ENCODE data around the gene CTXND1.

CTXND1 gene

DNA sequence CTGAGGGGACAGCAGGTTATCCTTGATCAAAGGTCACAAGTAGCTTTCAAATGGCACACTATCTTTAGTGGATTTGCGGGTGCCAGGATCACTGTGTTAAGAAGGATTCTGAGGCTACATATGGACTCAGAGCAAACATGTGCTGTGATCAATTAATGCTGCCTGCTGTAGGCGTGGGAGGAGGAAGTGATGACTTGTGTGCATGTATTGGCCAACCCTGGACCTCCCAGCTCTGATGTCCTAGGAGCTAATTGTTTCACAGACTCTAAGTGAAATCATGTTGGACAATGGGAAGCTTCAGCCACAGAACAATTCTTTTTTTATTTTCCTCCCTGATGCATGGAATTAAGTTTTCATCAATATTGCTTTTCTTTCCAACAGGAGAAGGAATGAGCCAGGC is 74.9 kb downstream of the CTXND1 start:
- Histone ChIP-seq H3K4me1 (ENCODE audit: control insufficient read depth, low read depth, low read length) (no peaks in the 10 kb centered on the region), H3K4me3 (ENCODE audit: low read length) (no peak overlapping the region), H3K27ac (ENCODE audit: low read length) (no peak overlapping the region), H3K9me3 (ENCODE audit: control insufficient read depth, low read depth, low read length) (no peaks in the 10 kb centered on the region), H3K27me3 (ENCODE audit: control insufficient read depth, insufficient read depth, low read length) (no peaks in the 10 kb centered on the region), H3K9ac (ENCODE audit: low read length) (no peak overlapping the region), H3K36me3 (ENCODE audit: control insufficient read depth, low read depth, low read length) (no peaks in the 10 kb centered on the region)

DNA sequence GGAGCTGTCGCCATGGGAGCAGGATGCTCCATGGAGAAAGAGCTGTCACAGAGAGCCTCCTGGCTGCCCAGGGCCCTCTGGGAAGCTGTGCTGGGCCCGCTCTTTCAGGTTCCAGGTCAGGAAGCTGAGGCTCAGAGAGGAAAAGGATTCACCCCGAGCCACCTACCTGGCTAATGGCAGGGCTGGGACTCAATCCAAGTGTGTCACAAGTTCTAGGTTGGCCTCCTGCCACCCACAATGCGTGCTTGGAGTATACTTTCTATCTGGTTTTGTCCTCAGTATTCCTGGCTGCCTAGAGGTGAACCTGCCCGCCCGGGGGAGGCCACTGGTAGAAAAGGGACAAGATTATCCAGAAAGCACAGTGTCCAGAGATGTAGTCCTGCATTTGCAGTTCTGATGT is 75.6 kb downstream of the CTXND1 start:
- Histone ChIP-seq H3K27me3 (ENCODE audit: control insufficient read depth, insufficient read depth, low read length) (no peaks in the 10 kb centered on the region), H3K4me3 (ENCODE audit: low read length) (no peak overlapping the region), H3K4me1 (ENCODE audit: control insufficient read depth, low read depth, low read length) (no peaks in the 10 kb centered on the region), H3K9ac (ENCODE audit: low read length) (no peak overlapping the region), H3K27ac (ENCODE audit: low read length) (no peak overlapping the region), H3K36me3 (ENCODE audit: control insufficient read depth, low read depth, low read length) (no peaks in the 10 kb centered on the region), H3K9me3 (ENCODE audit: control insufficient read depth, low read depth, low read length) (no peaks in the 10 kb centered on the region)

DNA sequence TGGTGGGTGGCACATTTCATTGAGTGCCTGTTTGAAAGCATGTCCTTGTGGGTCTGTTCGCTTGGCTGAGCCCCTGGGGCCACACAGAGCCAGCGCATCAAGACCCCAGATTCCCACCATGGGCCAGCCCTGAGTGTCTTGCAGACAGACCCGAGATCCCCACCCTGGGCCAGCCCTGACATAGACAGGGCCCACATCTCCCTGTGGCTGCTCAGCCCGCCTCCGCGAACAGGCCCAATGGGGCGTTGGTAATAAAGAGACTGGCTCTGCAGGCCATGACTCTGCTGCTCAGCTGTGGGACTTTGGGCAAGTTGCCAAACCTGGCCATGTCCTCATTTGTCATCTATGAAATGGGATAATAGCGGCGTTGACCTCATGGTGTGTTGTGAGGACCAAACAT is 76.6 kb downstream of the CTXND1 start:
- no peak overlapping the region for H3K27ac ChIP-seq (ENCODE audit: low read length)
- no peaks in the 10 kb centered on the region for H3K36me3 ChIP-seq (ENCODE audit: control insufficient read depth, low read depth, low read length)
- H3K4me1 ChIP-seq (ENCODE audit: control insufficient read depth, low read depth, low read length), result no peaks in the 10 kb centered on the region
- H3K4me3 ChIP-seq (ENCODE audit: low read length), result no peak overlapping the region
- H3K9me3 ChIP-seq (ENCODE audit: control insufficient read depth, low read depth, low read length), result no peaks in the 10 kb centered on the region
- no peak overlapping the region for H3K9ac ChIP-seq (ENCODE audit: low read length)
- no peaks in the 10 kb centered on the region for H3K27me3 ChIP-seq (ENCODE audit: control insufficient read depth, insufficient read depth, low read length)

DNA sequence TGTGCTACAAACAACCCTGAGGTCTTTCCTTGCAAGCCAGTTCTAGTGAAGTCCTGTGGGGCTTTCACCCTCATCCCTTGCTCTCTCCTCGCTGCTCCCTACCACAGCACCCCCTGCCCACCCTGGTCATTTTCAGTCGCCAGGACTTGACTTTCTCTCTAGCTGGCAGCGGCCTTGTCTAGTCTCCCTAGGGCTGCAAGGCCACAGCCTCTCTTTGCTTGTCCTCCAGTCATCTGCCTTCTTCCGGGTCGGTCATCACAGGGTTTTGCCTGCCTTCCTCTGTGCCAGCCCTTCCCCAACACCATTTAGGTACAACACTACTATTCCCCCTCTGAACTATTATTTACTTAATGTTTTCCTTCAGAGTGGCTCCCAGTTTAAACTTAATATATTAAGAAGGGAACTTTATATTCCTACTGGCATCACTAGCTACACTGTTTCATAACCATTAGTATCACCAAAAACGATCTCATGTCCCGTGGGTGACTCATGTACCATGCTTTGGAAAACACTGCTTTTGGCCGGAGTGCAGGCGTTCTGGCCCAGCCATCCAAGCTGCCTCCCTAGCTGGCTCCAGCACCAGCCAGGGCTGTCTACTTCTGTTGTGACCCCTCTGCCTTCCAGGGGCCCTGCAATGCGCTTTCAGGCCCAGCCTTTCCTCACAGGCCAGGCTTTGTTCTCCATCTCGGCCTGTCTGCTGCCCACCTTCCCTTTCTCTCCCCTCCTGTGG is 77.8 kb downstream of the CTXND1 start:
- no peaks in the 10 kb centered on the region for H3K27me3 ChIP-seq (ENCODE audit: control insufficient read depth, insufficient read depth, low read length)
- no peaks in the 10 kb centered on the region for H3K4me1 ChIP-seq (ENCODE audit: control insufficient read depth, low read depth, low read length)
- H3K36me3 ChIP-seq (ENCODE audit: control insufficient read depth, low read depth, low read length), result no peaks in the 10 kb centered on the region
- no peak overlapping the region for H3K9ac ChIP-seq (ENCODE audit: low read length)
- H3K4me3 ChIP-seq (ENCODE audit: low read length), result no peak overlapping the region
- no peak overlapping the region for H3K27ac ChIP-seq (ENCODE audit: low read length)
- no peaks in the 10 kb centered on the region for H3K9me3 ChIP-seq (ENCODE audit: control insufficient read depth, low read depth, low read length)

DNA sequence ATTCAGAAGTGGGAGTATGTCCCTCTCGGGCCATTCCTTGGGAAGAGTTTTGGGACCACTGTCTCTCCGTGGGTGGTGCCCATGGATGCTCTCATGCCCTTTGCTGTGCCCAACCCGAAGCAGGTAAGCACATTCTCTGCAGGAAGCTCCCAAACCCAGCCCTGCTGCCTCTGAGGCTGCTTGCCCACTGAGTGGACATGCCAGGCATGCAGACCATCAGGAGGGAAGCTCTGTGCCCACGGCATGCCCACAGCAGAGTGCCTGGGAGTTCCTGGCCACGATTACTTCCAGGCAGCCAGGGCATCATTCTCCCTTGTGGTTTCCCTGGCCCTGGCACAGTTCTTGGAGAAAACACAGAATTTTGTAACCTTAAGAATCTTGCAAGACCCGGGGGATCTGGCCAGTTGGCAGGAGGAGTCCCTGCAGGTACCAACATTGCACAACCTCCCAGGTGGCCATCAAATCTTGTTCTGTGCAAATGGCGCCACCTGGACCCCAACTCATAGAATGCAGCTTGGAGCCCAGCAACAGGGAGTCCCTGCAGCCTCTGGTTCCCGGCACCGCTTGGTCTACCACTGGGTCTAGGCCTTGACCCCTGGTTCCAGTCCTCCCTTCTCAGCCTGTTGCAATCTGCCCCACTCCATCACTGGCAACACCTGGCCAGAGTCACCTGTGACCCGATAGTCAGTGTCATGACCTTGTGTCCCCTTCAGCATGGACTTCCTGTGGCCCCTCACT is 78.8 kb downstream of the CTXND1 start:
- no peaks in the 10 kb centered on the region for H3K36me3 ChIP-seq (ENCODE audit: control insufficient read depth, low read depth, low read length)
- no peaks in the 10 kb centered on the region for H3K9me3 ChIP-seq (ENCODE audit: control insufficient read depth, low read depth, low read length)

DNA sequence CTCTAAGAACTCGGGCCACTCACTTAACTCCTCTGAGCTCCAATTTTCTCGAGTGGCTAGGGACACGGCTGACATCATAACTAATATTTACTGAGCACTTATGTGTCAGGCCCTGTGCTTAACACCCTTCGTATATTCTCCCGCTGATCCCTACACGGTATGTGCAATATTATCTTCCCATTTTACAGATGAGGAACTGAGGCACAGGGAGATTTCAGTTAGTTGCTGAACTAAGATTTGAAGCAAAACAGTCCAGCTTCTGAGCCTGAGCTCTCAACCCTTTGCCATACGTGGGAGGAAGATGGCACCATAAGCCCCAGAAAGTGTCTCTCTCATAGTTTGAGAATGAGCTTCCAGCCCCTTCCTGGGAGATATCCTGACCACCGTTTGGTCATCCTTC is 79.6 kb downstream of the CTXND1 start:
- no peaks in the 10 kb centered on the region for H3K27me3 ChIP-seq (ENCODE audit: control insufficient read depth, insufficient read depth, low read length)
- no peak overlapping the region for H3K9ac ChIP-seq (ENCODE audit: low read length)
- no peaks in the 10 kb centered on the region for H3K4me1 ChIP-seq (ENCODE audit: control insufficient read depth, low read depth, low read length)
- no peak overlapping the region for H3K27ac ChIP-seq (ENCODE audit: low read length)
- H3K36me3 ChIP-seq (ENCODE audit: control insufficient read depth, low read depth, low read length), result no peaks in the 10 kb centered on the region
- no peaks in the 10 kb centered on the region for H3K9me3 ChIP-seq (ENCODE audit: control insufficient read depth, low read depth, low read length)
- H3K4me3 ChIP-seq (ENCODE audit: low read length), result no peak overlapping the region

More for the DNA sequence above, 78.8 kb downstream of the CTXND1 start:
- Histone ChIP-seq H3K27ac (ENCODE audit: low read length) (no peak overlapping the region), H3K4me3 (ENCODE audit: low read length) (no peak overlapping the region), H3K27me3 (ENCODE audit: control insufficient read depth, insufficient read depth, low read length) (no peaks in the 10 kb centered on the region), H3K9ac (ENCODE audit: low read length) (no peak overlapping the region), H3K4me1 (ENCODE audit: control insufficient read depth, low read depth, low read length) (no peaks in the 10 kb centered on the region)

DNA sequence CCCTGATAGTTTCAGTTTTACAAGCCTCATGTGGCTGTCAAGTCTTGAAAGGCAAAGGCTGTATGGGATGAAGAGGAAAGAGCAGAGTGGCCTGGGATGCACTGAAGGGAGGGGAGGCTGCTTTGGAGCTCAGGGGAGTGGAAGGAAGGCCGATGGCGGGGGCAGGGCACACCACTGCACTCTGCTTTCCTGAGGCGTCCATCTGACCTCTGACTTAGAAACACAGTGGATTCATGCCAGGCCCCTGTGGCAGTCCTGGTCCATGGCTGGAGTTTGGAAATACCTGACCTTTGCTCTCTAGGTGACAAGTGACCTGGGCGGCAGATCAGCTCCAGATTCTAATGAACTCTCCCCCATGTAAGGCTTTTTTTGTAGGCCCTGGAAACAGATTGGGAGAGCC is 80.2 kb downstream of the CTXND1 start:
- no peaks in the 10 kb centered on the region for H3K27me3 ChIP-seq (ENCODE audit: control insufficient read depth, insufficient read depth, low read length)
- H3K27ac ChIP-seq (ENCODE audit: low read length), result no peak overlapping the region
- H3K4me3 ChIP-seq (ENCODE audit: low read length), result no peak overlapping the region
- H3K9ac ChIP-seq (ENCODE audit: low read length), result no peak overlapping the region
- H3K4me1 ChIP-seq (ENCODE audit: control insufficient read depth, low read depth, low read length), result no peaks in the 10 kb centered on the region
- H3K36me3 ChIP-seq (ENCODE audit: control insufficient read depth, low read depth, low read length), result no peaks in the 10 kb centered on the region
- no peaks in the 10 kb centered on the region for H3K9me3 ChIP-seq (ENCODE audit: control insufficient read depth, low read depth, low read length)

DNA sequence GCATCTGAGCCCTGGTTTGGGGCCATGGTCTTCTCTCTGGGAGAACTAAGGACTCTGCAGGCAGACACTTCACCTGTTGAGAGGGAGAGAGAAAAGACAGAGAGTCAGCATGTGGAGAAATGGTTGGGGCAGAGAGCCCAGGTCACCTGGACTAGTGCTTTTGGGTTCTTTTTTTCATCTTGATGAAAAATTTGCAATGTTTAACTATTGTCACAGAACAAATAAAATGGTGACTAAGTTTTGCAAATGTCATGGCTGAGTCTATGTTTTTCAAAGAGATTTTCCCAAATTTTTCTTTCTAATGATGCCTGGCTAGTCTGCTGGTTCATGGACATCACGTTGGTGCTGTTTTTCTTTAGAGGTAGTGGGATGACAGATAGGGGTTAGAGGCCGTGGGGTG is 81.4 kb downstream of the CTXND1 start:
- Histone ChIP-seq H3K4me1 (ENCODE audit: control insufficient read depth, low read depth, low read length) (no peaks in the 10 kb centered on the region), H3K9ac (ENCODE audit: low read length) (no peak overlapping the region), H3K27ac (ENCODE audit: low read length) (no peak overlapping the region), H3K9me3 (ENCODE audit: control insufficient read depth, low read depth, low read length) (no peaks in the 10 kb centered on the region), H3K27me3 (ENCODE audit: control insufficient read depth, insufficient read depth, low read length) (no peaks in the 10 kb centered on the region), H3K36me3 (ENCODE audit: control insufficient read depth, low read depth, low read length) (no peaks in the 10 kb centered on the region), H3K4me3 (ENCODE audit: low read length) (no peak overlapping the region)

DNA sequence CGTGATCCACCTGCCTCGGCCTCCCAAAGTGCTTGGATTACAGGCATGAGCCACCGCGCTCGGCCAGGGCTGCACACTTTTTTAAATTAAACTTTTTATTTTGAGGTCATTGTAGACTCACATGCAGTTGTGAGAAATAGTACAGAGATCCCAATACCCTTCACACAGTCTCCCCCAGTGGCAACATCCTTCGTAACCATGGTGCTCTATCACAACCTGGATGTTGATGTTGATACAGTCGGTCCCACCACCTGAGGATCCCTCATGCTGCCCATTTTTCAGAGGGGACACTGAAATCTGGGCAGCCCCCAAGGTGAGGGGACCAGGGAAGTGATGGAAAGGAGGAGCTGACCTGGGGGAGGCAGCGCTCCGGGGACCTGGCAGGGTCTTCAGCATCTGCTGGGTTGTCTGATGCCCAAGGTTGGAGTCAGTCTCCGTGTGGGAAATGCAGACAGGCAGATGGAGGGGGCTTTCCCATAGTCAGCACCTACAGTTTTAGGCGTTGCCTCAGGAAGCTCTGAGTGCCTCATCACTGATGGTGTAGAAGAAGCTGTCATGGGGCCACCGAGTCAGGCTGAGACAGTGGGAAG is 82.2 kb downstream of the CTXND1 start:
- no peak overlapping the region for H3K9ac ChIP-seq (ENCODE audit: low read length)
- H3K4me1 ChIP-seq (ENCODE audit: control insufficient read depth, low read depth, low read length), result no peaks in the 10 kb centered on the region
- H3K4me3 ChIP-seq (ENCODE audit: low read length), result no peak overlapping the region
- no peaks in the 10 kb centered on the region for H3K36me3 ChIP-seq (ENCODE audit: control insufficient read depth, low read depth, low read length)
- no peaks in the 10 kb centered on the region for H3K9me3 ChIP-seq (ENCODE audit: control insufficient read depth, low read depth, low read length)
- H3K27ac ChIP-seq (ENCODE audit: low read length), result no peak overlapping the region
- H3K27me3 ChIP-seq (ENCODE audit: control insufficient read depth, insufficient read depth, low read length), result no peaks in the 10 kb centered on the region

DNA sequence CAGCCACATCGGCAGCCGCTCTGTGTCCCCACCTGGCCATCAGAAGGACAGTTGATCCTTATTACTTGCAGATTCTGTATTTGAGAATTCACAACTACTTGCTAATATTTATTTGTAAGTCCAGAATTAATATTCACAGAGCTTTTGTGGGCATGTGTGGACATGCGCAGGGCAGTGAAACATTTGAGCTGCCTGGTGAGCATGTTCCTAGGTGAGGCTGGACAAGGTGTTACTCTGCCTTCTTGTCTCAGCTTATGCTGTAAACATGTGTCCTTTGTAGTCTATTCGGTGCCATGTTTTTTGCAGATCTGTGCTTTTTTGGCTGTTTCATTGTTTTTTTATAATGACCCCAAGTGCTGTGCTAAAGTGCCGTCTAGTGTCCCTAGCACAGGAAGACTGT is 83.6 kb downstream of the CTXND1 start:
- Histone ChIP-seq H3K27me3 (ENCODE audit: control insufficient read depth, insufficient read depth, low read length) (no peaks in the 10 kb centered on the region), H3K4me3 (ENCODE audit: low read length) (no peak overlapping the region), H3K9ac (ENCODE audit: low read length) (no peak overlapping the region), H3K27ac (ENCODE audit: low read length) (no peak overlapping the region), H3K36me3 (ENCODE audit: control insufficient read depth, low read depth, low read length) (no peaks in the 10 kb centered on the region), H3K4me1 (ENCODE audit: control insufficient read depth, low read depth, low read length) (no peaks in the 10 kb centered on the region), H3K9me3 (ENCODE audit: control insufficient read depth, low read depth, low read length) (no peaks in the 10 kb centered on the region)

DNA sequence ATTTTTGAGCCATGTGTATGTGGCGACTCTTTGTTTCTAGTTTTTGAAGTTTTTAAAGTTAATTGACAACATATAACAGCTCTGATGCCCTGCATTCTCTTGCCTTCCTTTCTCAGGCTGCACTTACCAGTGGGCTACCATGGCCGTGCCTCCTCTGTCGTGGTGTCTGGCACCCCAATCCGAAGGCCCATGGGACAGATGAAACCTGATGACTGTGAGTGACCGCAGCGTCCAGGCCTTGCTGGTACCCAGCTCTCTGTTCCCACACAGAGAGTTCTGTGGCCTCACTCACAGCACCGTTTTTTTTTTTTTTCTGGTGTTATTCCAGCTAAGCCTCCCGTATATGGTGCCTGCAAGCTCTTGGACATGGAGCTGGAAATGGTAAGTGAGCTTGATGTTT is 84.1 kb downstream of the CTXND1 start:
- Histone ChIP-seq H3K4me3 (ENCODE audit: low read length) (no peak overlapping the region), H3K36me3 (ENCODE audit: control insufficient read depth, low read depth, low read length) (no peaks in the 10 kb centered on the region), H3K27me3 (ENCODE audit: control insufficient read depth, insufficient read depth, low read length) (no peaks in the 10 kb centered on the region), H3K27ac (ENCODE audit: low read length) (no peak overlapping the region), H3K9me3 (ENCODE audit: control insufficient read depth, low read depth, low read length) (no peaks in the 10 kb centered on the region), H3K4me1 (ENCODE audit: control insufficient read depth, low read depth, low read length) (no peaks in the 10 kb centered on the region), H3K9ac (ENCODE audit: low read length) (no peak overlapping the region)

DNA sequence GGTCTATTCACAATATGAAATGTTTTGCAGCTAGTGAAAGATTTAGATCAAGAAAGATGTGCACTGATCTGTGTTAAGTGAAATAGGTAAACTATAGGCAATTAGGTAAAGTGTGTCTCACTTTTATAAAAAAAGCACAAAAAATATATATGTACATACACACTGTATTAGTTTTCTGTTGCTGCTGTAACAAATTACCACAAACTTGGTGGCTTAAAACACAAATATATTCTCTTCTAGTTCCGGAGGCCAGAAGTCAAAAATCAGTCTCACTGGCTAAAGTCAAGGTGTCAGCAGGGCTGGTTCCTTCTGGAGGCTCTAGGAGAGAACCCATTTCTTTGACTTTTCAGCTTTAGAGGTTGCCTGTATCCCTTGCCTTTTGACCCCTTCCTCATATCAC is 88.1 kb downstream of the CTXND1 start:
- Histone ChIP-seq H3K4me1 (ENCODE audit: control insufficient read depth, low read depth, low read length) (no peaks in the 10 kb centered on the region), H3K36me3 (ENCODE audit: control insufficient read depth, low read depth, low read length) (peaks cover 2% of the 10 kb centered on the region), H3K27ac (ENCODE audit: low read length) (no peak overlapping the region), H3K4me3 (ENCODE audit: low read length) (no peak overlapping the region), H3K9ac (ENCODE audit: low read length) (no peak overlapping the region), H3K9me3 (ENCODE audit: control insufficient read depth, low read depth, low read length) (no peaks in the 10 kb centered on the region), H3K27me3 (ENCODE audit: control insufficient read depth, insufficient read depth, low read length) (no peaks in the 10 kb centered on the region)

Data from iPS-18a (cell line).